Measurements from ENCODE around the gene EIF3F.

DNA sequence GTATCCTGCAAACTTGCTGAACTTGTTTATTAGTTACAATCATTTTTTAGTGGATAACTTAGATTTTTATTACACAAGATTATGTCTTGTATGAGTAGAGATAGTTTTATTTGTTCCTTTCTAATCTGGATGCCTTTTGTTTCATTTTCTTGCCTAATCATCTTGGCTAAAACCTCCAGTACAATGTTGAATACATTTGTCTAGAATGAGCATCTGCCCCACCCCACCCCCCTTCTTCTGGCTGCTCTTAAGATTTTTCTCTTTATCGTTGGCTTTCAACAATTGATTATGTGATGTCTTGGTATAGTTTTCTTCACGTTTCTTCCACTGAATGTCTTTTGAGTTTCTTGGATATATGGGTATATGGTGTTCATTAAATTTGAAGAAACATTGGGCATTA is 56.6 kb downstream of the EIF3F start:
- TF ChIP-seq EZH2 (IDR thresholded peaks at IDR 0.05; ENCODE audit: borderline replicate concordance), result no peak
- TF ChIP-seq, protein P1, sequence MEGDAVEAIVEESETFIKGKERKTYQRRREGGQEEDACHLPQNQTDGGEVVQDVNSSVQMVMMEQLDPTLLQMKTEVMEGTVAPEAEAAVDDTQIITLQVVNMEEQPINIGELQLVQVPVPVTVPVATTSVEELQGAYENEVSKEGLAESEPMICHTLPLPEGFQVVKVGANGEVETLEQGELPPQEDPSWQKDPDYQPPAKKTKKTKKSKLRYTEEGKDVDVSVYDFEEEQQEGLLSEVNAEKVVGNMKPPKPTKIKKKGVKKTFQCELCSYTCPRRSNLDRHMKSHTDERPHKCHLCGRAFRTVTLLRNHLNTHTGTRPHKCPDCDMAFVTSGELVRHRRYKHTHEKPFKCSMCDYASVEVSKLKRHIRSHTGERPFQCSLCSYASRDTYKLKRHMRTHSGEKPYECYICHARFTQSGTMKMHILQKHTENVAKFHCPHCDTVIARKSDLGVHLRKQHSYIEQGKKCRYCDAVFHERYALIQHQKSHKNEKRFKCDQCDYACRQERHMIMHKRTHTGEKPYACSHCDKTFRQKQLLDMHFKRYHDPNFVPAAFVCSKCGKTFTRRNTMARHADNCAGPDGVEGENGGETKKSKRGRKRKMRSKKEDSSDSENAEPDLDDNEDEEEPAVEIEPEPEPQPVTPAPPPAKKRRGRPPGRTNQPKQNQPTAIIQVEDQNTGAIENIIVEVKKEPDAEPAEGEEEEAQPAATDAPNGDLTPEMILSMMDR (IDR thresholded peaks at IDR 0.05; ENCODE audit: poor library complexity), result no peak
- no peak for TF ChIP-seq EZH2phosphoT487 (IDR thresholded peaks at IDR 0.05; ENCODE audit: low read depth, severe bottlenecking, unreplicated experiment)

Data from hepatocyte (in vitro differentiated cells).